ENCODE measurements around the gene DHRS1. TPM values are rescaled to one million over a fixed set of nuclear protein-coding genes. Genes with fewer than 3 reads are reported as not detected.

The DHRS1 gene
- 11.9 and 12.6 TPM in 2 replicates for total RNA-seq

DNA sequence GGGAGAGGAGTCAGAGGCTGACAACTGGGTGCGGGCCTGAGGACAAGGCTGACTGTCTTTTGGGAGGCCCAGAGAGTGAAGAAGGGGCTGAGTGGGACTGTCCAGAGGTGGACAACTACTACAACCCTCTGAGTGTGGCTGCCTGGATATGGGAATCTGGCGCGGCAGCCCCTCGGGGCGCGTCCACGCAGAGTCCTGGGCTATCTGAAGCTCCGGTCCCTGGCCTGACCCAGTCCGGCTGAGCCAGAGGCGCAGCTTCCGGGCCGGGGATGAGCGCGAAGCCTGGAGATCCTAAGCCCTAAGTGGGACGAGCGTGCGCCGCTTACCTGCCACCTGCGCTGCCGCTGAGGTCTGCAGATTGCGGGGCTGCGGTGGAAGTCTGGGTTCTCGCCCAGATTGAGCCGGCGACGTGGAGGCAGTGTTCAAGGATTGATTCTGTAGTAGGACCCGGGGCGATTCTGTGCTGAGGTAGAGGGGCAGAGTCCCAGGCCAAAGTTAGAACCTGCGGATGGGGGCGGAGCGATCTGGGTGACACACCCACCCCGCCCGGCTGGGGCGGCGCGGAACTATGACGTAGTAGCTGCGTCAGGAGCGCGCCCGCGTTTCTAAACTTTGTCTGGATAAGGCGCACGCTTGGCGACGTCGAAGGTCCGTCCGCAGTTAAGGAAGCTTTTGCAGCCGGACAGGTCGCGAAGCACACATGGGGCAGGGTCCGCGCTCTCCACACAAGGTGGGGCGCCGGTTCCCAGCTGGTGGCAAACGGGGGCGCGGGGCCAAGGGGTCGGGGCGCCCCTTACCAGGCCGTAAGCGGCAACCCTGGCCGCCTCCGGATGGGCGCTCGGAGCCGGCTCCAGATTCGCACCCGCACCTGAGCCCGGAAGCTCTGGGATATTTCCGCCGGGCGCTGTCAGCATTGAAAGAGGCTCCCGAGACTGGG, at the start of gene DHRS1, which contains the start of gene NOP9:
DHRS1 (minus strand) TSS at position 526 of the 937 bp plus-strand sequence. CDS start 674 bp downstream, outside the sequence.
NOP9 (plus strand) TSS at position 596 of the 937 bp plus-strand sequence; CDS start at position 701, 105 bp downstream.

GRCh38 chr14:24339284-24340151, 39.9 kb upstream of the DHRS1 start, which contains the start of gene RIPK3:
Gene RIPK3 (minus strand): TSS chr14:24339991. CDS start chr14:24339826, 165 bp downstream.

GRCh38 chr14:24334431-24335291, 35.1 kb upstream of the DHRS1 start, which contains the start of gene ADCY4:
Gene ADCY4 (minus strand): TSS chr14:24335071. CDS start chr14:24334652, 419 bp downstream.

DNA sequence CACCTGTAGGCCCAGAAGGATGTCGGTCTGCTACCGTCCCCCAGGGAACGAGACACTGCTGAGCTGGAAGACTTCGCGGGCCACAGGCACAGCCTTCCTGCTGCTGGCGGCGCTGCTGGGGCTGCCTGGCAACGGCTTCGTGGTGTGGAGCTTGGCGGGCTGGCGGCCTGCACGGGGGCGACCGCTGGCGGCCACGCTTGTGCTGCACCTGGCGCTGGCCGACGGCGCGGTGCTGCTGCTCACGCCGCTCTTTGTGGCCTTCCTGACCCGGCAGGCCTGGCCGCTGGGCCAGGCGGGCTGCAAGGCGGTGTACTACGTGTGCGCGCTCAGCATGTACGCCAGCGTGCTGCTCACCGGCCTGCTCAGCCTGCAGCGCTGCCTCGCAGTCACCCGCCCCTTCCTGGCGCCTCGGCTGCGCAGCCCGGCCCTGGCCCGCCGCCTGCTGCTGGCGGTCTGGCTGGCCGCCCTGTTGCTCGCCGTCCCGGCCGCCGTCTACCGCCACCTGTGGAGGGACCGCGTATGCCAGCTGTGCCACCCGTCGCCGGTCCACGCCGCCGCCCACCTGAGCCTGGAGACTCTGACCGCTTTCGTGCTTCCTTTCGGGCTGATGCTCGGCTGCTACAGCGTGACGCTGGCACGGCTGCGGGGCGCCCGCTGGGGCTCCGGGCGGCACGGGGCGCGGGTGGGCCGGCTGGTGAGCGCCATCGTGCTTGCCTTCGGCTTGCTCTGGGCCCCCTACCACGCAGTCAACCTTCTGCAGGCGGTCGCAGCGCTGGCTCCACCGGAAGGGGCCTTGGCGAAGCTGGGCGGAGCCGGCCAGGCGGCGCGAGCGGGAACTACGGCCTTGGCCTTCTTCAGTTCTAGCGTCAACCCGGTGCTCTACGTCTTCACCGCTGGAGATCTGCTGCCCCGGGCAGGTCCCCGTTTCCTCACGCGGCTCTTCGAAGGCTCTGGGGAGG, 11.3 kb upstream of the DHRS1 start, which contains the start of gene LTB4R:
LTB4R (plus strand) TSS at position 857 of the 959 bp plus-strand sequence. CDS start 4,150 bp downstream, outside the sequence.

GRCh38 chr14:24309538-24310264, 10.1 kb upstream of the DHRS1 start, which contains the start of gene LTB4R2:
Gene LTB4R2 (plus strand): TSS chr14:24310140. CDS start chr14:24310665, 525 bp downstream.

DNA sequence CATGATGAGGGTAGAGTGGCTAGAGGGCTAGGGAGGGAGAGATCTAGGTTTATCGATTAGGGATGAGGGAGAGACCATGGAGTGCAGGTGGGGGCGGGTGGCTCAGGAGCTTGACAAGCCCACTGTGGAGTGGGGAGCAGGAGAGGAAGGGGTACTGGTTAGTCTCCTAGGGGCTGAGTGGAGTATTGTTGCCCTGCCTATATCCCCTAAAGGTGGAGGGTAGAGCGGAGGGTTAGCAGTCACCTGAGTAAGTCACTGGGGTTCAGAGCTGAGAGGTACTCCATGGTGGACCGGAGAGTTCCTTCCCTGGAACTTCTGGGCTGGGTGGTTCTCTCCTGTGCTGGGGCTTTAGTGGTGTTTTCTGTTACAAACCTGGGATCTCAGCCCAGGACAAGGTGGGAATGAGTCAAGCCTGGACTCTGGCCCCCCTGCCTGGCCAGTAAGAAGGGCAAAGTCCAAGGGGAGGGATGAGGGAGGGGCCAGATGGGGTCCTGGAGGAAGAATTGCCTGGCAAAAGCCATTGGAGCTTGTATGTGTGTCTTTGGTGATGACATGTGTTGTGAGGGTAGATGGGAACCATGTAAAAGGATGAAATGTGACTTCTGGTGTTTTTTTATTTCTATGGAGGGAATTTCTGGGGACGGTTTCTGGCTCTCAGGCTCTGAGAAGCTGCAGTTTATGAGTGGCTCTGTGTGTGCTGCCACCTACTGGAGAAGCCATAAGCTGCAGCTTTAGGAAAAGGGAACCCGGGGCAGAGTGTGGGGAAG, 8.2 kb upstream of the DHRS1 start, which contains the start of gene CIDEB:
CIDEB (minus strand) TSS at position 403 of the 767 bp plus-strand sequence; CDS start at position 284, 119 bp downstream.

GRCh38 chr14:24271134-24271833, 28.3 kb downstream of the DHRS1 start, which contains the start of gene RABGGTA:
Gene RABGGTA (minus strand): TSS chr14:24271597. CDS start chr14:24271115, 482 bp downstream.

GRCh38 chr14:24262821-24263733, 36.5 kb downstream of the DHRS1 start, which contains the start of gene TGM1:
Gene TGM1 (minus strand): TSS chr14:24263177. CDS start chr14:24262352, 825 bp downstream.

Other genes with a start within 250 kb of the DHRS1 start
- gene CARMIL3, start 247.8 kb downstream of the DHRS1 start, total RNA-seq = 0.22 and 0.52 TPM in 2 replicates
- gene CPNE6, start 228.2 kb downstream of the DHRS1 start, total RNA-seq = under 0.01 TPM in 1 of 2 replicates, not detected in the other
- gene PCK2, start 205.5 kb downstream of the DHRS1 start, total RNA-seq = 26.2 and 33.6 TPM in 2 replicates
- gene DCAF11, start 185.0 kb downstream of the DHRS1 start, total RNA-seq = 53.7 and 56.6 TPM in 2 replicates
- 0.76 and 1.4 TPM in 2 replicates for gene NRL, start 184.8 kb downstream of the DHRS1 start, total RNA-seq
- gene FITM1, start 169.1 kb downstream of the DHRS1 start, total RNA-seq = 0.26 and 0.32 TPM in 2 replicates
- gene PSME1, start 163.6 kb downstream of the DHRS1 start, total RNA-seq = 104 and 119 TPM in 2 replicates
- 9.5 and 11.9 TPM in 2 replicates for gene EMC9, start 158.2 kb downstream of the DHRS1 start, total RNA-seq
- 73.3 and 80.2 TPM in 2 replicates for gene PSME2, start 153.2 kb downstream of the DHRS1 start, total RNA-seq
- gene RNF31, start 152.3 kb downstream of the DHRS1 start, total RNA-seq = 28.9 and 37.8 TPM in 2 replicates
- gene IRF9, start 138.5 kb downstream of the DHRS1 start, total RNA-seq = 76.1 and 78.0 TPM in 2 replicates
- 1.3 and 1.8 TPM in 2 replicates for gene REC8, start 127.7 kb downstream of the DHRS1 start, total RNA-seq
- gene IPO4, start 111.0 kb downstream of the DHRS1 start, total RNA-seq = 33.1 and 35.9 TPM in 2 replicates
- gene TM9SF1, start 104.3 kb downstream of the DHRS1 start, total RNA-seq = 71.9 and 83.6 TPM in 2 replicates
- gene TSSK4, start 94.1 kb downstream of the DHRS1 start, total RNA-seq = 0.13 and 0.43 TPM in 2 replicates
- 35.3 and 35.8 TPM in 2 replicates for gene CHMP4A, start 86.3 kb downstream of the DHRS1 start, total RNA-seq
- gene MDP1, start 83.7 kb downstream of the DHRS1 start, total RNA-seq = 18.8 and 21.6 TPM in 2 replicates
- 104 and 115 TPM in 2 replicates for gene NEDD8, start 67.4 kb downstream of the DHRS1 start, total RNA-seq
- 80.2 and 87.7 TPM in 2 replicates for gene GMPR2, start 66.9 kb downstream of the DHRS1 start, total RNA-seq
- gene TINF2, start 57.2 kb downstream of the DHRS1 start, total RNA-seq = 44.1 and 50.3 TPM in 2 replicates
- 1.1 and 1.6 TPM in 2 replicates for gene TGM1, start 36.6 kb downstream of the DHRS1 start, total RNA-seq
- 14.9 and 17.9 TPM in 2 replicates for gene RABGGTA, start 28.2 kb downstream of the DHRS1 start, total RNA-seq
- 15.8 and 17.8 TPM in 2 replicates for gene NOP9, start 70 bp upstream of the DHRS1 start, total RNA-seq
- 6.4 and 7.2 TPM in 2 replicates for gene CIDEB, start 8.2 kb upstream of the DHRS1 start, total RNA-seq
- gene LTB4R2, start 10.4 kb upstream of the DHRS1 start, total RNA-seq = 3.5 and 5.5 TPM in 2 replicates
- 1.9 and 2.4 TPM in 2 replicates for gene LTB4R, start 11.7 kb upstream of the DHRS1 start, total RNA-seq
- gene ADCY4, start 35.3 kb upstream of the DHRS1 start, total RNA-seq = 99.4 and 106 TPM in 2 replicates
- 180 and 256 TPM in 2 replicates for gene RIPK3, start 40.2 kb upstream of the DHRS1 start, total RNA-seq
- 202 and 302 TPM in 2 replicates for gene NFATC4, start 68.4 kb upstream of the DHRS1 start, total RNA-seq
- gene NYNRIN, start 99.2 kb upstream of the DHRS1 start, total RNA-seq = 14.0 and 14.4 TPM in 2 replicates
- 6.1 and 7.5 TPM in 2 replicates for gene CBLN3, start 129.9 kb upstream of the DHRS1 start, total RNA-seq
- gene KHNYN, start 130.2 kb upstream of the DHRS1 start, total RNA-seq = 51.0 and 53.6 TPM in 2 replicates
- gene SDR39U1, start 143.0 kb upstream of the DHRS1 start, total RNA-seq = 13.4 and 15.2 TPM in 2 replicates
- gene CMA1, start 208.5 kb upstream of the DHRS1 start, total RNA-seq = not detected in 2 replicates

Measured in articular chondrocyte of knee joint (primary cell).